ENCODE data around the gene SOD3.

DNA sequence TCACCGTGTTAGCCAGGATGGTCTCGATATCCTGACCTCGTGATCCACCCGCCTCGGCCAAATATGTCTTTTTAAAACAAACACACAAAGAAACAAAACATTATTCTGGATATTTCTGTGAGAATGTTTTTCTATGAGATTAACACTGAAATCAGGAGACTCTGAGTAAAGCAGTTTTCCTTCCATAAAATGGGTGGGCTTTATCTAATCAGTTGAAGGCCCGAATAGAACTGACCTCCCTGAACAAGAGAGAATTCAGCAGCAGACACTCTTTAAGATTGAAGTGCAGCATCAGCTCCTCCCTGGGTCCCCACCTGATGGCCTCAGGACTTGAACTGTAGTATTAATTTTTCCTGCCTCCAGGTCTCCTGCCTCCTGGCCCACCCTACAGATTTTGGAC is 22.4 kb upstream of the SOD3 start:
- TF ChIP-seq EZH2 (IDR thresholded peaks at IDR 0.05; ENCODE audit: low read length), result no peak
- TF ChIP-seq, protein P1, sequence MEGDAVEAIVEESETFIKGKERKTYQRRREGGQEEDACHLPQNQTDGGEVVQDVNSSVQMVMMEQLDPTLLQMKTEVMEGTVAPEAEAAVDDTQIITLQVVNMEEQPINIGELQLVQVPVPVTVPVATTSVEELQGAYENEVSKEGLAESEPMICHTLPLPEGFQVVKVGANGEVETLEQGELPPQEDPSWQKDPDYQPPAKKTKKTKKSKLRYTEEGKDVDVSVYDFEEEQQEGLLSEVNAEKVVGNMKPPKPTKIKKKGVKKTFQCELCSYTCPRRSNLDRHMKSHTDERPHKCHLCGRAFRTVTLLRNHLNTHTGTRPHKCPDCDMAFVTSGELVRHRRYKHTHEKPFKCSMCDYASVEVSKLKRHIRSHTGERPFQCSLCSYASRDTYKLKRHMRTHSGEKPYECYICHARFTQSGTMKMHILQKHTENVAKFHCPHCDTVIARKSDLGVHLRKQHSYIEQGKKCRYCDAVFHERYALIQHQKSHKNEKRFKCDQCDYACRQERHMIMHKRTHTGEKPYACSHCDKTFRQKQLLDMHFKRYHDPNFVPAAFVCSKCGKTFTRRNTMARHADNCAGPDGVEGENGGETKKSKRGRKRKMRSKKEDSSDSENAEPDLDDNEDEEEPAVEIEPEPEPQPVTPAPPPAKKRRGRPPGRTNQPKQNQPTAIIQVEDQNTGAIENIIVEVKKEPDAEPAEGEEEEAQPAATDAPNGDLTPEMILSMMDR (optimal IDR thresholded peaks at IDR 0.05 in 1 of 3, IDR thresholded peaks at IDR 0.05 in 1 of 3, conservative IDR thresholded peaks at IDR 0.05 in 1 of 3; ENCODE audit: extremely low read depth in 1 of 3, insufficient read depth in 2 of 3, low read length in 3 of 3), result no peak
